ENCODE data around the gene TSPAN12. TPM values are rescaled to one million over a fixed set of nuclear protein-coding genes. Genes with fewer than 3 reads are reported as not detected.
"Not testable (repeated sequence)": the region's sequence is repeated elsewhere in the genome, so short reads cannot be mapped to it uniquely, and the experiment has no call there.

Gene TSPAN12
- total RNA-seq, 1 experiment from 2014 or later, result 2.9 TPM

DNA sequence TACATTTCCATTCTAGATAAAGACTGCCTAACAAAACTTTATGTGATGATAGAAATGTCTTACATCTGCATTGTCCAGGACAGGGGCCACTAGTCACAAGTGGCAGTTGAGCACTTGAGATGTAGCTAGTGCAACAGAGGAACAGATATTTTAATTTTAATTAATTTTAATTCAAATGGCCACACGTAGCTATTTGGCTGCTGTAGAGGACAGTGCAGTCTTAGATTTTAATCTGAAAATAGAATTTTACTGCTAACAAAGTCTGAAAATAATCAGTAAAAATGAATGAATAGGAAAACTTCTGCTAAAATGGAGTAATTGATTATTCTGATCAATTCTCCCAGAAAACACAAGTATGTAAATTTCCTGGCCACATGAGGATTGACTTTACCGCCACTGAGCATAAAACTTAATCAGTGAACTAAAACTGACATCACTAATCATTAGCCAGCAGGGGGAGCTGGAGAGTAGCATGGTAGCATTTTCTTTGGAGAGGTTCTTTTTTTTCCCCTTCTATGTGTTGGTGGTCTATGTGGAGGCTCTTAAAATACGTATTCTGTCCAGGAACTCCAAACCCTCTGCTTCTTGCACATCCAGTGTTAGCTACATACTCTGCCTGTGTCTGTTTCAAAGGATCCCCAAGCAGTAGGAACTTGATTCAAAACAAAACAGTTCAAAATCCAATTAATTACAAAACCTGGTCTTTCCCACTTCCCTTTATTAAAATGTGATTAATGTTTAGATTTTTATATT, 52.1 kb downstream of the TSPAN12 start:
- DNase-seq (ENCODE audit: low read depth), result peak; percentile 62

- DNase-seq (ENCODE audit: low read depth), result no peak
These were observed 55.2 kb downstream of the TSPAN12 start for GRCh38 chr7:120802751-120803150.

DNA sequence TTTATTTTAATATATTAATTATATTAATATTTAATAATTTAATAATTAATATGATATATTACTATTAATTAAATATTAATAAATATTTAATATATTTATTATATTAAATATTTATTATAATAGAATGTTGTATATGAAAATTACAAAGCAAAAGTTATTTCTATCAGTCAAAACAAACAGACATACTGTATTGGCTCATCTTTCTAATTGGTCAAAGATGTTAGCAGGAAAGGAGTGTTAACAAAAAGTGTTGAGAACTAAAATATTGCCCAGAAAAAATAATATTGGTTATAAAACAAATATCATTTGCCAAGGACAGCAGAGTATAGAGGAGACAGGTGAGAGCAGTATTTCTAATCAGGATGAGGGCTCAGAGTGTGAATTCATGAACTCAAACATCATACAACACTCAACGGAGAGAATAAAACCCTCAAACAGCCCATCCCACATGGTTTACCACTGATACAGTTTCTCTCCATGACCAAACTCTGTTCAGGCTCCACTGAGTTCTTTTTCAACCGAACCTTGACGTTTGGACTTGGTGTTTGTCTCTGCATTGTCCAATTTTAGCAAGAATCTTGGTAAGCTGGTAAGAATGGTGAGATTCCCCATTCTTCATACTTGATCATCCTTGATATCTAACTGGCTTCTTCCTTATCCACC, 58.0 kb downstream of the TSPAN12 start:
- DNase-seq (ENCODE audit: low read depth), result no peak

DNA sequence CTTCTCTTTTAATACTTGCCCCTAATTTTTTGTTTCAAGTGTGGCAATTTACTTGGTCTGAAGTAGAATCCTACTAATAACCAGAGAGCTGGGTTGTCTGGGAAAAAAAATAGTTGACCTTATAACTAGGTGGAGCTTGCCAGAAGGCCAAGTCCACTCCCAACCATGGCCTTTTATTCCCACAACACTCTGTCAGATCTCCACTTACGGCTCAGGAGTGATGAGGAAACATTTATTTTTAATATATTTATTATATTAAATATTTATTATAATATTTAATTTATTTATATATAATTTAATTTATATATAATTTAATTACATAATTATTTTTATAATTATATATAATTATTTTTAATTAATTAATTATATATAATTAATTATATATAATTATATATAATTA, 58.8 kb downstream of the TSPAN12 start:
- DNase-seq (ENCODE audit: low read depth), result no peak

DNA sequence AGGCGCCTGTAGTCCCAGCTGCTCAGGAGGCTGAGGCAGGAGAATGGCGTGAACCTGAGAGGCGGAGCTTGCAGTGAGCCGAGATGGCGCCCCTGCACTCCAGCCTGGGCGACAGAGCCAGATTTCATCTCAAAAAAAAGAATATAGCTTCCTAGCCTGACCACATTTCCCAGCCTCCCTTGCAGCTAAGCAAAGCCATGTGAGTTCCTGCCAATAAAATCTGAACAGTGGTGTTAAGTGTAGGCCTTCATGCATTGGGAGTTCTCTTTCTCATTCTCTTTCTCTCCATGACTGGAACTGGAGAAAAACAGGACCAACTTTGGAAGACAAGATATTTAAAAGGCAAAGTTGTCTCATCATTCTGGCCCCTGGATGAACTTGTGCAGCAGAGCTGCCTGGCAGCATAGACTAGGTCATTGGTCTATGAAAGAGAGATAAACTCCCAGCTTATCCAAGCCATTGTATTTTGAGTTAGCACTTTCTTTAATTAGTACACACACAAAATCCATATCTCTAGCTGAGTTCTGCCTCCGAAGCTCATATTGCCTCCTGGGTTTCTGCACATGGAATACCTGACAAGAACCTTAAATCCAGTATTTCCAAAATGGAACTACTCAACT, 60.8 kb downstream of the TSPAN12 start:
- DNase-seq (ENCODE audit: low read depth), result no peak

DNA sequence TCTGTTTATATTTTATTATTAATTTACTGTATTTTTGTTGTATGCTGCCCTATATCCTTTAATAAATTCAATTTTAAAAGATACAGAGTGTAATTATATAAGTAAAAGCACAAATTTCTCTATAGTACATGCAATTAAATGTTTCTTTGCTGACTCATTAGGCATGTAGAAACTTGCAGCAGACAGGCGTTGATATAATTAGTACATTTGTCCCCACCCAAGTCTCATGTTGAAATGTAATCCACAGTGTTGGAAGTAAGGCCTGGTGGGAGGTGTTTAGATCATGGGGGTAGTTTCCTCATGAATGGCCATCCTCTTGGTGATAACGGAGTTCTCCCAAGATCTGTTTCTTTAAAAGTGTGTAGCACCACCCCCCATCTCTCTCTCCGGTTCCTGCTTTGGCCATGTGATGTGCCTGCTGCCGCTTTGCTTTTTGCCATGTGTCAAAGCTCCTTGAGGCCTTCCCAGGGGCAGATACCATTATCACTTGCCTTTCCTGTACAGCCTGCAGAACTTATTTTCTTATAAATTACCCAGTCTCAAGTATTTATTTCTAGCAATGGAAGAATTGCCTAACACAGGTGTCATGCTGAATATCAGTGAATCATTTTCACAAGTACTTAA, 63.7 kb downstream of the TSPAN12 start:
- DNase-seq (ENCODE audit: low read depth), result no peak

DNA sequence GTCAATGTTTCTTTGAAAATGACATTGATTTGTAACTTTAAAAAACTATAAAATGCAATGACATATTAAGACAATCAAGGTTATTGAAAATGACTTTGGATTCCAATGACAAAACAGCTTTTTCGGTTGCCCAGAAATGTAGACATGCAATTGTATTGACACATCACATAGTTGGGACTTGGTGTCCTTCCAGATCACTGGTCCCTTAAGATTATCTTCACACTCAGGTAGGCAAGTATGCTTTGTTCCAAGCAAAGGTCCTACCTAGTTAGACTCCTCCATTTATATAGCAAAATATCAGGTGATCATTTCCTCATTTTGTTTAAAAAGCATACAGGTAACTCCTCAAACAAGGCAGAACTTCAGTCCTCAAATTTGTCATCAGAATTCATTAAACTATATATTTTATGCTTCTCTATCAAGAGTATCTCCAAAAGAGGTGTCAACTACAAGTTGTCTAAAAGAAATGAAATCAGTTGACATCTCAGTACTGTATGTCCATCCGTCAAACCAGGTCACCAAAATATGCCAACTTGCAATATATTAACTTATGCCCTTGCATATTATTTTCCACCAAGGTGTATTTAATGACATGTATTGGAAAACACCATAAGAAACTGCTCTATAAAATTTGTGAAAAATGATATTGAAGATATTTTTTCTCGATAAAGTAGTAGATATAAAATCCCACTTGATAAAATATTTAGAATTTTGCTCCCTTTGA, 64.6 kb downstream of the TSPAN12 start:
- no peak for DNase-seq (ENCODE audit: low read depth)

DNA sequence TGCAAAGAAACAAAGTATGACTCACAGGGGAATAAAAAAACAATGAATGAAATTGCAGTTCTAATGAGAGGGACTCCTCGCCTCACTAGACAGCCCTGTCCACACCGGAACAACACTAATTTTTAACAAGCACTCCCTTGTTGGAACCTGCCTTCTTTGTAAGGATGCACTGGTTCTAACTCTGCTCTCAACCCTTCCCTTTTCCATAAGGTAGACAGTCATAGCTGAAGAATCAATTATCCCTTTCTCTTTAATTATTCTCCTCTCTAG, 65.1 kb downstream of the TSPAN12 start:
- DNase-seq (ENCODE audit: low read depth), result no peak

- peak; percentile 69 for DNase-seq (ENCODE audit: low read depth)
These were observed 65.7 kb downstream of the TSPAN12 start for GRCh38 chr7:120792091-120792860.

GRCh38 chr7:120785095-120785494, 72.8 kb downstream of the TSPAN12 start:
- DNase-seq (ENCODE audit: low read depth), result no peak

DNA sequence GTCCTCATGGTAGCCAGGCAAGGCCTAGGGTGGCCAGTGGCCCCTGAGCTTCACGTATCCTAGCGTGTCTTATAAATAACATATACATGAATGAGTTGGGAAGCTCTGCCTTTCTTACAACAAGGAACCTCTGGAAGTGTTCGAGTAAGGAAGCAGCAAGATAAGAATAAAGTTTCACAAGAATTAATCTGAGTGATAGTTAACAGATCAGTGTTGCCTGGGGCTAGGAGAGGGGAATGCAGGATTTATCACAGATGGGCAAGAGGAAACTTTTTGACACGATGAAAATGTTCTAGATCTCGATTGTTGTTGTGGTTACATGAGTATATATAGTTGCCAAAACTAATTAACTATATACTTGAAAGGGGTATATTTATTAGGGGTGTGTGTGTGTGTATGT, 74.2 kb downstream of the TSPAN12 start:
- no peak for DNase-seq (ENCODE audit: low read depth)

- DNase-seq (ENCODE audit: low read depth), result no peak
These were observed 74.7 kb downstream of the TSPAN12 start for GRCh38 chr7:120783273-120783672.

- not testable (repeated sequence) for DNase-seq (ENCODE audit: low read depth)
These were observed 76.0 kb downstream of the TSPAN12 start for GRCh38 chr7:120781924-120782323.

DNA sequence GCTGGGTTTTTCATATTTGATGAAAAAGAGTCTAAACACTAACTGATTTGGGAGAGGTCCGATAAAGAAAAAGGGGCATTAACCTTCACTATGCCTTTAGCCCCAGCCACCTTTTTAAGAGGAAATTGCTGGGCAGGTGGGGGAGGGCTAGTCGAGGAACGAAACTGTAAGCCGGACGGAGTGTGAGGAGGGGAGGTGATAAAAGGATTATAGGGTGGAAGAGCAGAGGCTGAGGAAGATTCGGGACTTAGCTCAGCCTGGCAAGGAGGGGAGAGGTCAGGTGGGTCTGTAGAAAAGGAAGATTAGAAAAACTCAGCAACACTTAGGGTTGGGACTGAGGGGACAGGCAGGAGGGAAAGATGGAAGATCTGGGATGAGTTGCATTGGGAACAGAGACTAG, 77.0 kb downstream of the TSPAN12 start:
- no peak for DNase-seq (ENCODE audit: low read depth)

DNA sequence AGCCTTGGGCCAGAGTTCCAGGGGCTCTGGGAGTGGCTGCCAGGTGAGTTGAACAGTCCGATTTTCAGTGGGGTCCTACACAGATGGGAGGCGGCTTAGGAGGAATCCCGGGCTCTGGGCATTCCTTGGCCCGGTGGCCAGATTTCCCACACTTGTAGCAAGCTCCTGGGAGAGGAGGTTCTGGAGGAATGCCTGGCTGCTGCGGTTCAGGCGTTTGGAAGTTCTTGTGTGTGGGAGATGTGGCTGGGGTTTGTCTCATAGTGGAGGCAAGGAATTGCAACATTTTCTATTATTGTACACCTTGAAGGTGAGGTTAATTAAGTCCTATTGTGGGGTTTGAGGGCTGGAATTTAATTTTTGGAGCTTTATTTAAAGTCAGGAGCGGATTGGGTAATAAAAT, 77.5 kb downstream of the TSPAN12 start:
- DNase-seq (ENCODE audit: low read depth), result not testable (repeated sequence)

DNA sequence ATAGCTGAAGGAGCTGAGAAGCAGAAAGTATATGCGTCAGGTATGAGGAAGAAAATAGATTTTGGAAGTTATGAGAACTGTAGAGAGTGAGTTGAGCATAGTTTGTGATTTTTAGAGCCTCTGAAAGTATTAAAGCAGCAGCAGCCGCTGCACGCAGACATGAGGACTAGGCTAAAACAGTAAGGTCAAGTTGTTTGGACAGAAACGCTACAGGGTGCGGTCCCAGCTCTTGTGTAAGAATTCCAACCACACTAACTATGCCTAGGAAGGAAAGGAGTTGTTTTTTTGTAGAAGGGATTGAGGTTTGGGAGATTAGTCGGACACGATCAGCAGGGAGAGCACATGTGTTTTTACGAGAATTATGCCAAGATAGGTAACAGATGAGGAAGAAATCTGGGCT, 78.9 kb downstream of the TSPAN12 start:
- DNase-seq (ENCODE audit: low read depth), result not testable (repeated sequence)

GRCh38 chr7:120775755-120776154, 82.2 kb downstream of the TSPAN12 start:
- no peak for DNase-seq (ENCODE audit: low read depth)

- no peak for DNase-seq (ENCODE audit: low read depth)
These were observed 83.5 kb downstream of the TSPAN12 start for GRCh38 chr7:120774481-120774880.

GRCh38 chr7:120770206-120770605, 87.7 kb downstream of the TSPAN12 start:
- DNase-seq (ENCODE audit: low read depth), result no peak

GRCh38 chr7:120760851-120761250, 97.1 kb downstream of the TSPAN12 start:
- DNase-seq (ENCODE audit: low read depth), result no peak

DNA sequence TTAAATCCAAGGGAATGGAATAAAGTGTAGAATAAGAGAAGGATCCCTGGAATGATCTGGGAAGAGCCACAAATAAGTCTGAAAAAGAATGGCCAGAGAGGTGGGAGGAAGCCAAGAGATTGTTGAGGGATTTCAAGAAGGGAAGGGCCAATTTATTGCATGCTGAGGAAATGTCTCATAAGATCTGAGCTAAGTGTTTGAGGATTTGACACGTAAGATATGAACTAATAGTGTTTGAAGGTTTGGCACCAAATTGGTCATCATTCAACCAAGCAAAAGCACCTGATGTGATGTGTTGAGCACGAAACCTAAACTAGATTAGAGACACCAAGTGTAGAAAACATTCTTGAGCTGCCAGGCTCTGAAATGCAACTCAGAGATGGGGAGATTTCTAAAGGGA, 97.9 kb downstream of the TSPAN12 start:
- no peak for DNase-seq (ENCODE audit: low read depth)

Data from RPMI7951 (cell line).